GM12801 (cell line): Measurements from ENCODE around the gene FAM170A.

ENCODE experiments used
- CTCF ChIP-seq: IDR thresholded peaks from one replicate; pipeline ENCODE4 v1.5.1; 2011; ENCODE audit warnings: control low read depth; ENCODE audit not compliant: insufficient read length; ENCODE audit errors: extremely low read depth

FAM170A gene

DNA sequence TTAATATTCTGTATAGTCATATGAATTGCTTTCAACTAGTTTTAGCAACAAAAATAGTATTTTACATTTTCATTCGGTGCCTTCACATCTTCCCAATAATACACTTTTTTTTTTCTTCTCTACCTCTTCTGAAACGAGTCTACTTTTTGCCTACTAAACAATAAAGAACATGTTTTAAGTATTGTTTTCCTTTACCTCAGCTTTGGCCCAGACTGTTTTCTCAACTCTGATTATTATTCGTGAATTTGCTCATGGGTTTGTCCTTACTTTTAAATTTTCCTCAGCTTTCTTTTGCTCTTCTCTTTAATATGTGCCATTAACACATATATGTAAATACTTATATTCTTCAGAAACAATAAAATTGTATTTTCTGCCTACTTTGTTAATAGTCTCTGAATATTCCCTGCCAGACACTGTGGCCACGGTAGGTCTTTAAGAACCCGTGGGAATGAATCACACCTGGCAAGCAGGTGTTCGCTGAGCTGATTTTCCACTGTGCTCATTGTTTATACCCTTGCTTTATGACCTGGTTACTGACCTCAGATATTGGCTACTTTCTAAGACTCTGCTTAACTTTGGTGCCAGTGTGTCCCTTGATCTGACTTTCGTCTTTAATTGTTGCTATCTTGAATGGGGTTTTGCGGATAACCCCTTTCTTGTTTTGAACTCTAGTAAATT lies 49.1 kb downstream of the FAM170A start:
- no peak for TF ChIP-seq CTCF

DNA sequence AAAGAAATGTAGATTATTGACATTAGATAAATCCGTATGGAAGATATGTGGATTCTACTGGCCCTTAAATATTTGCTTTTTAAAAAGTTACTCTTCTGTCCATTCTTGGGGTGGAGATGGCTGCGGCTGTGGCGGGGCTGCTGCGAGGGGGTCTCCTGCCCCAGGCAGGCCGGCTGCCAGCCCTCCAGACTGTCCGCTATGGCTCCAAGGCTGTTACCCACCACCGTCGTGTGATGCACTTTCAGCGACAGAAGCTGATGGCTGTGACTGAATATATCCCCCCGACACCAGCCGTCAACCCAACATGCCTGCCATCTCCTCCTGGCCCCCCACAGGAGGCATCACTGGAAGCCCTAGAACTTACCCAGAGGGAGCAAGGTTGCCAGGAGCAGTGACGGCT lies 50.7 kb downstream of the FAM170A start:
- TF ChIP-seq CTCF: no peak

DNA sequence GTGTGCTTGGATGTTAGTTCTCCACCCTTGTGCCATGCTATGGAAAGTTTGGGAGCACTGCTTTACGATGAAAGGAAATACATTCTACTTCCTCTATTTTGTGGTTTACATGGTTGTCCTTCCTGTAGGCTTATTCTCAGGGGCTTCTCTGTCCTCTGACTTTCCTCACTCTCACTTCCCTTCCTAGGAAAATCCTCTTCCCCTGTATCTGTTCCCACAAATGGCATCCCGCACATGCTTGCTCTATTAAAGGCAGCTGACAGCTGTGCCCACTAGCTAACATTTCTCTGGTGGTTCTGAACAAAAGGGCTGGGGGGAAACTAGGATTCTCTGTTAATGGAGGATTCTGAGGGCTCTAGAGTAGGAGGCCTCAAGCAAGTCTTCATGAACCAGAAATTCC lies 52.4 kb downstream of the FAM170A start:
- TF ChIP-seq CTCF: no peak

- no peak for TF ChIP-seq CTCF
These were observed 53.0 kb downstream of the FAM170A start for GRCh38 chr5:119682372-119682771.
